Testis (tissue), 3 donors: ENCODE data around the gene GPR162. TPM values are rescaled to one million over a fixed set of nuclear protein-coding genes. Genes with fewer than 3 reads are reported as not detected.

Source experiments
- DNase-seq: peaks from one replicate; pipeline ENCODE4 v3.0.0-alpha.2; 2019
- H3K27ac ChIP-seq, 2 donors: fragments of 200-600 bp; sonication (generic); one replicate each; pipeline ENCODE4 v1.5.1; 2019
- H3K27me3 ChIP-seq: fragments of 200-600 bp; sonication (generic); one replicate; pipeline ENCODE4 v1.5.1; 2019
- H3K36me3 ChIP-seq: fragments of 200-600 bp; sonication (generic); one replicate; pipeline ENCODE4 v1.5.1; 2017; ENCODE audit warnings: low read depth; ENCODE audit errors: missing control alignments
- H3K4me1 ChIP-seq: fragments of 200-600 bp; sonication (generic); one replicate; pipeline ENCODE4 v1.5.1; 2019
- H3K4me3 ChIP-seq, 2 donors: fragments of 200-600 bp; sonication (generic); one replicate each; pipeline ENCODE4 v1.5.1; 2017 to 2019
- H3K9me3 ChIP-seq: fragments of 200-600 bp; sonication (generic); one replicate; pipeline ENCODE4 v1.5.1; 2017
- POLR2A ChIP-seq: fragments of 450-650 bp; IDR thresholded peaks from one replicate; pipeline ENCODE4 v1.6.1; 2017; ENCODE audit warnings: antibody characterized with exemption, mild to moderate bottlenecking, moderate library complexity
- WGBS, 2 donors: methylation state at CpG; one replicate each; pipeline ENCODE4 v1.1.5; 2018; 5-methylcytosine and 5-hydroxymethylcytosine counted together
- intact Hi-C: fragments of 100-400 bp; cut with DNase I; formaldehyde crosslinking; loops from one replicate; pipeline ENCODE4 v1.15.1; 2023; ENCODE audit warnings: low total_unique reads
- polyA plus RNA-seq: library from polyadenylated mRNA; stranded (reverse); fragments of 350-450 nt; fragmentation: Illumina TruSeq; extraction: RNeasy Lipid Tissue Mini Kit (QIAGEN cat#74804); gene quantifications from one replicate; pipeline ENCODE4 v1.2.3, GENCODE V29; 2014; ENCODE audit warnings: low read depth, low replicate concordance; ENCODE audit not compliant: insufficient read depth
- total RNA-seq, 2 donors: library from RNA; depleted of rRNA; stranded (reverse); fragments of >200 nt; gene quantifications; one replicate each; pipeline ENCODE4 v1.2.3, GENCODE V29; 2016
- TF ChIP-seq, protein P1 (sequence below), 3 experiments: fragments of 450-650 bp in 2 of 3; fragments of 200-600 bp in 1 of 3; sonication (generic) in 1 of 3; IDR thresholded peaks; one replicate each; pipeline ENCODE4 v1.5.1; 2016 to 2019; ENCODE audit warnings: antibody characterized with exemption in 3 of 3, mild to moderate bottlenecking in 2 of 3, moderate library complexity in 1 of 3

GPR162 gene
- total and polyA plus RNA-seq, 3 donors from 2014 or later, result 0.94 to 2.2 (median 1.8) TPM

DNA sequence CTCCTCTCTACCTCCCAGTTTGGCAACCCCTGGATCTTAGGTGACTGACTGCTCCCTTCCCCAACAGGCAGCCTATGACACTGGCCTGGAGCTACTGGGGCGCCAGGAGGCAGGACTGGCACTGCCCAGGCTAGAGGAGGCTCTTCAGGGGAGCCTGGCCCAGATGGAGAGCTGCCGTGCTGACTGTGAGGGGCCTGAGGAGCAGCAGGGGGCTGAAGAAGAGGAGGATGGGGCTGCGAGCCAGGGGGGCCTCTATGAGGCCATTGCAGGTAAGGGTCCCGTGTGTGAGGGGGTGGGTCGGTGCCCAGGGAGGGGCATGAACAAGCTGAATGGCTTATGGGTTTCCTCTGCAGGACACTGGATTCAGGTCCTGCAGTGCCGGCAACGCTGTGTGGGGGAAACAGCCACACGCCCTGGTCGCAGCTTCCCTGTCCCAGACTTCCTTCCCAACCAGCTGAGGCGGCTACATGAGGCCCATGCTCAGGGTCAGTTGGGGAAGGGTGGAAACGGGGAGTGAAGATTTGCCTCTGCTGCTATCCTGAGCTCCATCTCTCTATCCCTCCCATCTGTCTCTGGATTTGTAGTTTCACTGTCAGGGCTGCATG, 8.8 kb downstream of the GPR162 start:
- 83 to 88% methylated on average over 6 to 11 of the region's 11 CpGs for WGBS, 2 donors
- intact Hi-C loops, result no loop called here
- Histone ChIP-seq H3K27me3 (no peaks in the 10 kb centered on the region), H3K9me3 (no peaks in the 10 kb centered on the region), H3K27ac (no peak overlapping the region), H3K4me1 (peaks cover 7% of the 10 kb centered on the region), H3K4me3 (no peak overlapping the region), H3K36me3 (no peaks in the 10 kb centered on the region)
- no peak for DNase-seq
- no peak for TF ChIP-seq POLR2A
- TF ChIP-seq, protein P1, sequence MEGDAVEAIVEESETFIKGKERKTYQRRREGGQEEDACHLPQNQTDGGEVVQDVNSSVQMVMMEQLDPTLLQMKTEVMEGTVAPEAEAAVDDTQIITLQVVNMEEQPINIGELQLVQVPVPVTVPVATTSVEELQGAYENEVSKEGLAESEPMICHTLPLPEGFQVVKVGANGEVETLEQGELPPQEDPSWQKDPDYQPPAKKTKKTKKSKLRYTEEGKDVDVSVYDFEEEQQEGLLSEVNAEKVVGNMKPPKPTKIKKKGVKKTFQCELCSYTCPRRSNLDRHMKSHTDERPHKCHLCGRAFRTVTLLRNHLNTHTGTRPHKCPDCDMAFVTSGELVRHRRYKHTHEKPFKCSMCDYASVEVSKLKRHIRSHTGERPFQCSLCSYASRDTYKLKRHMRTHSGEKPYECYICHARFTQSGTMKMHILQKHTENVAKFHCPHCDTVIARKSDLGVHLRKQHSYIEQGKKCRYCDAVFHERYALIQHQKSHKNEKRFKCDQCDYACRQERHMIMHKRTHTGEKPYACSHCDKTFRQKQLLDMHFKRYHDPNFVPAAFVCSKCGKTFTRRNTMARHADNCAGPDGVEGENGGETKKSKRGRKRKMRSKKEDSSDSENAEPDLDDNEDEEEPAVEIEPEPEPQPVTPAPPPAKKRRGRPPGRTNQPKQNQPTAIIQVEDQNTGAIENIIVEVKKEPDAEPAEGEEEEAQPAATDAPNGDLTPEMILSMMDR (IDR thresholded peaks at IDR 0.05), result no peak

DNA sequence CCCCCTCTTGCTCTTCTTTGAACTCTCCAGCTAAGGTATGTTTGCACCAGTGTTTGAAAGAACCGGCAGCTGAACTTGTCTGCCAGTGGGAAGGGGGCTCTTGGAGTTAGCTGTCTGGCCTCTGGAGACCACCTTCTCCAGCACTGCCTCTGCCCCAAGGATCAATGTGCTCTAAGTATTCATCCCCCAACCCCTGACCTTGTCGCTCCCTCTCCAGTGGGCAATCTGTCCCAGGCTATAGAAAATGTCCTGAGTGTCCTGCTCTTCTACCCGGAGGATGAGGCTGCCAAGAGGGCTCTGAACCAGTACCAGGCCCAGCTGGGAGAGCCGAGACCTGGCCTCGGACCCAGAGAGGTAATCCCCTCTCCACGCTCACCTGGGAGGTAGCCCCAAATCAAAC, 9.4 kb downstream of the GPR162 start:
- H3K27me3 ChIP-seq, result no peaks in the 10 kb centered on the region
- no peaks in the 10 kb centered on the region for H3K36me3 ChIP-seq
- no peak overlapping the region for H3K27ac ChIP-seq
- WGBS, 2 donors, result 83 to 86% methylated on average over 5 to 6 of the region's 6 CpGs
- peaks cover 7% of the 10 kb centered on the region for H3K4me1 ChIP-seq
- no peak for DNase-seq
- TF ChIP-seq, protein P1 (IDR thresholded peaks at IDR 0.05), result no peak
- no peak for TF ChIP-seq POLR2A
- no peak overlapping the region for H3K4me3 ChIP-seq
- intact Hi-C loops, result no loop called here
- no peaks in the 10 kb centered on the region for H3K9me3 ChIP-seq

DNA sequence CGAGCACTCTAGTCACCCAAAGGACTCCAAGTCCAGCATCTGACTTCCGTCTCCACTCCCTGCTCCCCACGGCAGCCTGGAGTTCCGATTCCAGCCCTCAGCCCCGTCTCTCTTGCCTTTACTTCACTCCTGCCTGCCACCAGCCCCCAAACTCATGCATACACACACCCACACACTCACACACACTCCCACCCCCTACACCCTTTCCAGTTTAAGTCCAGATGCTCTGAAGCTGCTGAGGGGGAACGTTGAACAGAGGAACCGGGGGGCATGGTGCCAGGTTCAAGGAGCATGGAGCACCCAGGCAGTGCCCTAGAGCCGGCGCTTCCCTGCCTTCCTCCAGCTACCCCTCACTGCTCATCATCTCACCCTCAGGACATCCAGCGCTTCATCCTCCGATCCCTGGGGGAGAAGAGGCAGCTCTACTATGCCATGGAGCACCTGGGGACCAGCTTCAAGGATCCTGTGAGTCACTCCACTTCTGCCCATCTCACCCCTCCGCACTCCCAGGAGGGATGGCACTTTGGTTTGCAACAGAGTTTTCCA, 9.9 kb downstream of the GPR162 start:
- WGBS, 2 donors, result 85 to 87% methylated on average over 12 of the region's 12 CpGs
- H3K4me1 ChIP-seq, result peaks cover 7% of the 10 kb centered on the region
- intact Hi-C loops, result no loop called here
- H3K36me3 ChIP-seq, result no peaks in the 10 kb centered on the region
- no peak overlapping the region for H3K4me3 ChIP-seq
- no peak overlapping the region for H3K27ac ChIP-seq
- TF ChIP-seq POLR2A, result no peak
- TF ChIP-seq, protein P1 (IDR thresholded peaks at IDR 0.05), result no peak
- no peaks in the 10 kb centered on the region for H3K9me3 ChIP-seq
- no peaks in the 10 kb centered on the region for H3K27me3 ChIP-seq
- no peak for DNase-seq

DNA sequence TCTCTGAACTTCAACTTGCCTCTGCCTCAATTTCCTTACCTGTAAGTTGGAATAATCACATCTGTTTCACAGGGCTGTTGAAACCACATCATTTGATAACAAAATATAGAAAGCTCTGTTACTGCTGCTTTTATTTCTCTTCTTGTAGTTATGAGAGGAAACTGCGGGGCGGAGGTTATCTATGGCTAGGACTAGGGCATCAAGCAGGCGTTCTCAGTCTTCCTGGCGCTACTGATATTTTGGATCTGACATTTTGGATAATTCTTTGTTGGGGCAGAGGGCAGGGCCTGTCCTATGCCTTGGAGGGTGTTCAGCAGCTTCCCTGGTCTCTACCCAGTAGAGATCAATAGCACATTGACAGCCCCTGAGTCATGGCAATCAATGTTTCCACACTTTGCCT, 10.5 kb downstream of the GPR162 start:
- intact Hi-C loops, result no loop called here
- TF ChIP-seq, protein P1 (IDR thresholded peaks at IDR 0.05), result no peak
- TF ChIP-seq POLR2A, result no peak
- WGBS, 2 donors, result 92 to 94% methylated on average over 4 of the region's 4 CpGs

More for the DNA sequence above, 10.5 kb downstream of the GPR162 start:
- no peaks in the 10 kb centered on the region for H3K27me3 ChIP-seq
- H3K4me3 ChIP-seq, result no peak overlapping the region
- peaks cover 4% of the 10 kb centered on the region for H3K4me1 ChIP-seq
- no peaks in the 10 kb centered on the region for H3K9me3 ChIP-seq
- no peak overlapping the region for H3K27ac ChIP-seq
- no peak for DNase-seq
- H3K36me3 ChIP-seq, result no peaks in the 10 kb centered on the region
